Caco-2 (cell line): ENCODE data around the gene GRM5. TPM values are rescaled to one million over a fixed set of nuclear protein-coding genes. Genes with fewer than 3 reads are reported as not detected.
"Not testable (repeated sequence)": the region's sequence is repeated elsewhere in the genome, so short reads cannot be mapped to it uniquely, and the experiment has no call there.

Experiments used
- BruUV-seq: library from RNA; stranded (reverse); fragments of 400-500 nt; replicated peaks from 2 replicates; lab custom pipeline; 2021; lab: Mats Ljungman, UMichigan
- CTCF ChIA-PET: fragments of 300-600 bp; sonication (Branson Sonifier 250); formaldehyde crosslinking; loops from one replicate; lab custom pipeline; 2022; ENCODE audit warnings: antibody characterized with exemption; lab: Charles Lee
- POLR2A ChIA-PET: fragments of 300-600 bp; sonication (Branson Sonifier 250); formaldehyde crosslinking; loops from one replicate; lab custom pipeline; 2022; ENCODE audit warnings: antibody characterized with exemption; lab: Charles Lee
- DNase-seq, 2 experiments: peaks; one replicate each; pipeline versions ENCODE4 v3.0.0 to v3.0.0-alpha.2; 2020 to 2022
- H3K27me3 ChIP-seq: replicated peaks from 2 replicates; pipeline ENCODE4 v1.6.0; 2011; ENCODE audit warnings: low read length; ENCODE audit not compliant: control insufficient read depth, insufficient read depth
- H3K36me3 ChIP-seq: 2 replicates; pipeline ENCODE4 v1.5.1; 2011; ENCODE audit warnings: low read length; ENCODE audit not compliant: control insufficient read depth, insufficient read depth
- H3K4me1 ChIP-seq: fragments of 250-450 bp; sonication (Bioruptor Pico); 2 replicates; pipeline ENCODE4 v1.5.1; 2020; ENCODE audit warnings: mild to moderate bottlenecking
- H3K4me3 ChIP-seq: 2 replicates; pipeline ENCODE4 v1.5.1; 2011; ENCODE audit warnings: low read depth, mild to moderate bottlenecking, control low read depth, low read length
- H3K9me3 ChIP-seq: fragments of 250-450 bp; sonication (Bioruptor Pico); 2 replicates; pipeline ENCODE4 v1.5.1; 2020; ENCODE audit warnings: mild to moderate bottlenecking, moderate library complexity
- H3K27ac Mint-ChIP-seq: one replicate; pipeline ENCODE4 v1.8.0; 2022; ENCODE audit warnings: mixed read lengths; ENCODE audit not compliant: unreplicated experiment
- H3K27me3 Mint-ChIP-seq: one replicate; pipeline ENCODE4 v1.8.0; 2022; ENCODE audit warnings: mixed read lengths; ENCODE audit not compliant: insufficient read depth, unreplicated experiment
- H3K36me3 Mint-ChIP-seq: one replicate; pipeline ENCODE4 v1.8.0; 2022; ENCODE audit warnings: mild to moderate bottlenecking, mixed read lengths; ENCODE audit not compliant: insufficient read depth, unreplicated experiment
- H3K4me1 Mint-ChIP-seq: one replicate; pipeline ENCODE4 v1.8.0; 2022; ENCODE audit warnings: low read depth, mixed read lengths; ENCODE audit not compliant: unreplicated experiment
- H3K4me3 Mint-ChIP-seq: one replicate; pipeline ENCODE4 v1.8.0; 2022; ENCODE audit warnings: mild to moderate bottlenecking, moderate library complexity, mixed read lengths; ENCODE audit not compliant: unreplicated experiment
- H3K9me3 Mint-ChIP-seq: one replicate; pipeline ENCODE4 v1.8.0; 2022; ENCODE audit warnings: mixed read lengths; ENCODE audit not compliant: unreplicated experiment
- CTCF ChIP-seq, 2 experiments: fragments of 200-600 bp in 1 of 2; IDR thresholded peaks; 1 replicate in 1 of 2; 2 replicates in 1 of 2; pipeline versions ENCODE4 v1.5.1 to v1.8.0; 2011 to 2022; ENCODE audit warnings: antibody characterized with exemption in 1 of 2, control low read depth in 1 of 2, inconsistent platforms in 1 of 2, low read depth in 1 of 2, low read length in 1 of 2, mild to moderate bottlenecking in 1 of 2, moderate library complexity in 1 of 2; ENCODE audit not compliant: insufficient read depth in 1 of 2, severe bottlenecking in 1 of 2, unreplicated experiment in 1 of 2
- intact Hi-C: fragments of 100-400 bp; cut with micrococcal nuclease; formaldehyde crosslinking; loops from one replicate; pipeline ENCODE4 v1.10.0; 2022; ENCODE audit not compliant: unreplicated experiment
- total RNA-seq: library from RNA; stranded (reverse); gene quantifications from 2 replicates; pipeline ENCODE4 v1.2.3, GENCODE V29; 2022

Gene GRM5
- total RNA-seq, 1 experiment from 2014 or later, result not detected

- BruUV-seq, CTCF ChIA-PET, intact Hi-C loops, H3K4me3 ChIP-seq, DNase-seq, H3K27ac Mint-ChIP-seq, H3K36me3 Mint-ChIP-seq, POLR2A ChIA-PET, H3K36me3 ChIP-seq, H3K4me3 Mint-ChIP-seq, H3K9me3 ChIP-seq, H3K4me1 ChIP-seq, H3K27me3 Mint-ChIP-seq, H3K4me1 Mint-ChIP-seq, H3K27me3 ChIP-seq, H3K9me3 Mint-ChIP-seq: not testable (repeated sequence)
Measured at GRCh38 chr11:88851547-88851946, 214.2 kb downstream of the GRM5 start.

GRCh38 chr11:88849773-88850172, 216.0 kb downstream of the GRM5 start:
- H3K4me3 Mint-ChIP-seq, H3K36me3 Mint-ChIP-seq, H3K9me3 ChIP-seq, H3K4me1 Mint-ChIP-seq, H3K4me3 ChIP-seq, intact Hi-C loops, POLR2A ChIA-PET, BruUV-seq, DNase-seq, H3K27me3 ChIP-seq, H3K27me3 Mint-ChIP-seq, H3K27ac Mint-ChIP-seq, CTCF ChIA-PET, H3K36me3 ChIP-seq, H3K4me1 ChIP-seq, H3K9me3 Mint-ChIP-seq: not testable (repeated sequence)

- Histone ChIP-seq H3K4me3 (no peak overlapping the region), H3K9me3 (no peaks in the 10 kb centered on the region), H3K4me1 (no peaks in the 10 kb centered on the region), H3K27me3 (no peaks in the 10 kb centered on the region), H3K36me3 (no peaks in the 10 kb centered on the region)
- intact Hi-C loops, result no loop called here
- H3K4me1 Mint-ChIP-seq, result no peaks in the 10 kb centered on the region
- POLR2A ChIA-PET, result no interaction called here
- H3K4me3 Mint-ChIP-seq, result no peak overlapping the region
- H3K27ac Mint-ChIP-seq, result no peak overlapping the region
- peaks cover 4% of the 10 kb centered on the region for H3K27me3 Mint-ChIP-seq
- H3K9me3 Mint-ChIP-seq, result no peaks in the 10 kb centered on the region
- DNase-seq, result no peak
- no TSS peak for BruUV-seq
- CTCF ChIA-PET, result no interaction called here
- TF ChIP-seq CTCF (IDR thresholded peaks at IDR 0.05; ENCODE audit: insufficient read depth in 1 of 2, low read depth in 1 of 2, low read length in 1 of 2, severe bottlenecking in 1 of 2, unreplicated experiment in 1 of 2), result no peak
- no peaks in the 10 kb centered on the region for H3K36me3 Mint-ChIP-seq
Measured at GRCh38 chr11:88849368-88849767, 216.4 kb downstream of the GRM5 start.

- H3K4me3 ChIP-seq, intact Hi-C loops, H3K27me3 Mint-ChIP-seq, H3K9me3 Mint-ChIP-seq, H3K4me3 Mint-ChIP-seq, H3K36me3 ChIP-seq, BruUV-seq, H3K27me3 ChIP-seq, H3K9me3 ChIP-seq, CTCF ChIA-PET, H3K36me3 Mint-ChIP-seq, H3K27ac Mint-ChIP-seq, H3K4me1 Mint-ChIP-seq, DNase-seq, H3K4me1 ChIP-seq, POLR2A ChIA-PET: not testable (repeated sequence)
Measured at GRCh38 chr11:88846266-88846665, 219.5 kb downstream of the GRM5 start.

GRCh38 chr11:88844941-88845340, 220.8 kb downstream of the GRM5 start:
- H3K4me3 Mint-ChIP-seq, CTCF ChIA-PET, H3K4me3 ChIP-seq, H3K27ac Mint-ChIP-seq, H3K27me3 Mint-ChIP-seq, intact Hi-C loops, H3K36me3 Mint-ChIP-seq, POLR2A ChIA-PET, H3K4me1 Mint-ChIP-seq, H3K9me3 ChIP-seq, H3K36me3 ChIP-seq, BruUV-seq, H3K9me3 Mint-ChIP-seq, H3K27me3 ChIP-seq, DNase-seq, H3K4me1 ChIP-seq: not testable (repeated sequence)

- H3K9me3 Mint-ChIP-seq, H3K4me3 Mint-ChIP-seq, H3K27me3 ChIP-seq, BruUV-seq, intact Hi-C loops, H3K27me3 Mint-ChIP-seq, DNase-seq, CTCF ChIA-PET, H3K4me3 ChIP-seq, H3K4me1 Mint-ChIP-seq, H3K36me3 ChIP-seq, H3K9me3 ChIP-seq, H3K27ac Mint-ChIP-seq, H3K36me3 Mint-ChIP-seq, H3K4me1 ChIP-seq, POLR2A ChIA-PET: not testable (repeated sequence)
Measured at GRCh38 chr11:88843766-88844426, 221.9 kb downstream of the GRM5 start.
